Bronchial epithelial cell (primary cell): ENCODE results near the gene ATF7IP. TPM values are rescaled to one million over a fixed set of nuclear protein-coding genes. Genes with fewer than 3 reads are reported as not detected.
"Not testable (repeated sequence)": the region's sequence is repeated elsewhere in the genome, so short reads cannot be mapped to it uniquely, and the experiment has no call there.

Experiments used
- DNase-seq: peaks from one replicate; pipeline ENCODE4 v3.0.0-alpha.2; 2010; ENCODE audit warnings: low read depth
- FAIRE-seq: peaks from 2 replicates; lab custom pipeline; 2011; peaks lifted over from hg19 to GRCh38; lab: Jason Lieb, UNC
- H3K27me3 ChIP-seq: 2 replicates; pipeline ENCODE4 v1.5.1; 2011; ENCODE audit warnings: low read length; ENCODE audit not compliant: control insufficient read depth, insufficient read depth
- H3K36me3 ChIP-seq: 2 replicates; pipeline ENCODE4 v1.5.1; 2011; ENCODE audit warnings: low read length; ENCODE audit not compliant: control insufficient read depth, insufficient read depth
- H3K4me3 ChIP-seq: 2 replicates; pipeline ENCODE4 v1.5.1; 2011; ENCODE audit warnings: mild to moderate bottlenecking, low read depth, low read length, control low read depth
- total RNA-seq: library from RNA; depleted of rRNA; stranded (reverse); fragments of >200 nt; gene quantifications from 2 replicates; pipeline ENCODE4 v1.2.1, GENCODE V29; 2014
- TF ChIP-seq, protein P1 (sequence below): IDR thresholded peaks from 2 replicates; pipeline ENCODE4 v1.5.1; 2011; ENCODE audit warnings: mild to moderate bottlenecking, moderate library complexity, low read length, control low read depth, inconsistent platforms; ENCODE audit not compliant: insufficient read depth, severe bottlenecking

ATF7IP gene
- total RNA-seq, 1 donor from 2014 or later: 22.4 TPM

DNA sequence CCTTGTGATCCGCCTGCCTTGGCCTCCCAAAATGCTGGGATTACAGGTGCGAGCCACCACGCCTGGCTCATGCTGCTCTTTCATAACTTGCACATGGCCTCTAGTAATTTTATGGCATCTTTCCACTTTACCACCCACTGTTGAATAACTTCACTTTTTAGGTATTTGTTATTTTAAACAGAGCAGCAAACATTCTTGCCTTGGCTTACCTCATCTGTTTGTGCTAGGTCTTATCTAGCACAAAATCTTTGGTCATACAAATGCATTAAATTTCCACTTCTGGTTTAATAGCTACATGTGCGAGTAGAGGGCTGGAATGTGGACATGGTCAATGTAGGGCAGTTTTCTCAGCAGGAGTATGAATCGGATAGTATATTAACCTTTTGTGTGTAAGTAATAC lies 38.8 kb upstream of the ATF7IP start:
- H3K4me3 ChIP-seq: no peak overlapping the region
- FAIRE-seq (no peak), DNase-seq (no peak)
- no peaks in the 10 kb centered on the region for H3K27me3 ChIP-seq
- H3K36me3 ChIP-seq: no peaks in the 10 kb centered on the region
- TF ChIP-seq, protein P1, sequence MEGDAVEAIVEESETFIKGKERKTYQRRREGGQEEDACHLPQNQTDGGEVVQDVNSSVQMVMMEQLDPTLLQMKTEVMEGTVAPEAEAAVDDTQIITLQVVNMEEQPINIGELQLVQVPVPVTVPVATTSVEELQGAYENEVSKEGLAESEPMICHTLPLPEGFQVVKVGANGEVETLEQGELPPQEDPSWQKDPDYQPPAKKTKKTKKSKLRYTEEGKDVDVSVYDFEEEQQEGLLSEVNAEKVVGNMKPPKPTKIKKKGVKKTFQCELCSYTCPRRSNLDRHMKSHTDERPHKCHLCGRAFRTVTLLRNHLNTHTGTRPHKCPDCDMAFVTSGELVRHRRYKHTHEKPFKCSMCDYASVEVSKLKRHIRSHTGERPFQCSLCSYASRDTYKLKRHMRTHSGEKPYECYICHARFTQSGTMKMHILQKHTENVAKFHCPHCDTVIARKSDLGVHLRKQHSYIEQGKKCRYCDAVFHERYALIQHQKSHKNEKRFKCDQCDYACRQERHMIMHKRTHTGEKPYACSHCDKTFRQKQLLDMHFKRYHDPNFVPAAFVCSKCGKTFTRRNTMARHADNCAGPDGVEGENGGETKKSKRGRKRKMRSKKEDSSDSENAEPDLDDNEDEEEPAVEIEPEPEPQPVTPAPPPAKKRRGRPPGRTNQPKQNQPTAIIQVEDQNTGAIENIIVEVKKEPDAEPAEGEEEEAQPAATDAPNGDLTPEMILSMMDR: no peak

GRCh38 chr12:14327711-14328110 lies 37.8 kb upstream of the ATF7IP start:
- DNase-seq (peak; percentile 44), FAIRE-seq (no peak)
- Histone ChIP-seq H3K4me3 (no peak overlapping the region), H3K27me3 (no peaks in the 10 kb centered on the region), H3K36me3 (no peaks in the 10 kb centered on the region)
- TF ChIP-seq, protein P1: no peak

GRCh38 chr12:14332482-14332881 lies 33.0 kb upstream of the ATF7IP start:
- no peaks in the 10 kb centered on the region for H3K27me3 ChIP-seq
- no peaks in the 10 kb centered on the region for H3K36me3 ChIP-seq
- DNase-seq (no peak), FAIRE-seq (no peak)
- no peak overlapping the region for H3K4me3 ChIP-seq
- TF ChIP-seq, protein P1: no peak

DNA sequence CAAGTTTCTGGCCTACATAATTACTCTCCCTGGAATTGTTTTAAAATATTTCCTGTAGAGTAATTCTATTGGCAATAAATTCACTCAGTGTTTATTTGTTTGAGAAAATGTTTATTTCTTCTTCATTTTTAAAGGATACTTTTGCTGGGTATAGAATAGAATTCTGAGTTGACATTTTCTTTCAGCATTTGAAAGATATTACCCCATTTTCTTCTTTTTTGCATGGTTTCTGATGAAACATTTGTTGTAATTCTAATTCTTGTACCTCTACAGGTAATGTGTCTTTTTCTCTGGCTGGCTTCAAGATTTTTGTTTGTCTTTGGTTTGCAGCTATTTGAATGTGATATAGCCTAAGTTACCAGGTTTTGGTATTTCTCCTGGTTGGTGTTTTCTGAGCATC lies 25.1 kb upstream of the ATF7IP start:
- Histone ChIP-seq H3K4me3 (no peak overlapping the region), H3K27me3 (no peaks in the 10 kb centered on the region), H3K36me3 (no peaks in the 10 kb centered on the region)
- TF ChIP-seq, protein P1: no peak
- DNase-seq (no peak), FAIRE-seq (no peak)

GRCh38 chr12:14351524-14351923 lies 14.0 kb upstream of the ATF7IP start:
- FAIRE-seq, H3K36me3 ChIP-seq: not testable (repeated sequence)

GRCh38 chr12:14352066-14352465 lies 13.4 kb upstream of the ATF7IP start:
- not testable (repeated sequence) for DNase-seq, H3K4me3 ChIP-seq, H3K36me3 ChIP-seq, H3K27me3 ChIP-seq, FAIRE-seq

More at GRCh38 chr12:14351524-14351923, 14.0 kb upstream of the ATF7IP start:
- H3K27me3 ChIP-seq, H3K4me3 ChIP-seq, DNase-seq: not testable (repeated sequence)

GRCh38 chr12:14354665-14355064 lies 10.8 kb upstream of the ATF7IP start:
- H3K4me3 ChIP-seq, H3K36me3 ChIP-seq, DNase-seq, H3K27me3 ChIP-seq, FAIRE-seq: not testable (repeated sequence)
